Measurements from ENCODE around the gene SERPINB7. TPM values are rescaled to one million over a fixed set of nuclear protein-coding genes. Genes with fewer than 3 reads are reported as not detected.

The SERPINB7 gene
- polyA plus RNA-seq, 4 donors: 0.55 to 0.90 (median 0.65) TPM

DNA sequence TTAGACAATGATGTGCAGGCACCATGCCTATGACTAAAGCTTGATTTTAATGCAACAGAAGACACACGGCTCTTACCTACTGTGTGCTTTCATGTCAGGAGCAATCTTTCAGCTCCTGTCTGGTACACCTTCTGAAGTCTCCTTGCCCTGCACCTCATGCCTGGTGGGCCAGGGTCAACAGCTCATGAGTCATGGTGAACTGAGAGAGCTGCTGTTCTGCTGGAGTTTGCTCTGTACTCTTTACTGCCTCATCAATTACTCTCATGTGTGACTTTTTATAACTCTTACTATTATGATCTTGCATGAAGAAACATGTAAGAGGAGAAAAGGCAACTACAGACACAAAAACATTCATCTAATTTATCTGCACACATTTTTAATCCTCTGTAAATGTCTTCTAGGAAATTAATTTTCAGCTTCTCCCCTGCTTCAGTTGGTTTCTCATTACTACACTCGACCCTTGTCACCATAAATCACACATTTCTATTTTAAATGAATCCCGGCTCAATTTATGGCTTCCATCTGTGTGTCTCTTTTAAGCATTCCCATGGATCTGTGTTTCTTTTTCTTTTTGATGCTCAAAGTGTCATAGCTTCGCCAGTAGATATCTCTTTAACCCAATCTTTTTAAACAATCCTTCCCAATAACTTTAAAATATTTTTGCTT, 9.7 kb downstream of the SERPINB7 start:
- peak; percentile 23 to 54 (median 26) for DNase-seq (ENCODE audit: low read depth in 4 of 4, low spot score in 3 of 4)

DNA sequence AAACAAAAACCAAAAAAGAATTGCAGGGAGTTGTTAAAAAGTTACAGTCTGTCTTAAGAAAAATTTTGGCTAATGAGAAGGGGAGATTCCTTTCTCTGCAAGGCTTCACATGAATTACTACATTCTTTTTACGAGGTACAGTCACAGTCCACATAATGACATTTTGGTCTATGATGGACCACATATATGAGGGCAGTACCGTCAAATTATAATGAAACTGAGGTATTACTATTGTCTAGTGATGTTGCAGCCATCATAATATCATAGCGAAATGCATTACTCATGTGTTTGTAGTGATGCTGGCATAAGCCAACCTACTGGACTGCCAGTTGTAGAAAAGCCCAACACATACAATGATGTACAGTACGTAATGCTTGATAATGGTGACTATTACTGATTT, 12.5 kb downstream of the SERPINB7 start:
- no peak for DNase-seq (ENCODE audit: low read depth in 4 of 4, low spot score in 3 of 4)

DNA sequence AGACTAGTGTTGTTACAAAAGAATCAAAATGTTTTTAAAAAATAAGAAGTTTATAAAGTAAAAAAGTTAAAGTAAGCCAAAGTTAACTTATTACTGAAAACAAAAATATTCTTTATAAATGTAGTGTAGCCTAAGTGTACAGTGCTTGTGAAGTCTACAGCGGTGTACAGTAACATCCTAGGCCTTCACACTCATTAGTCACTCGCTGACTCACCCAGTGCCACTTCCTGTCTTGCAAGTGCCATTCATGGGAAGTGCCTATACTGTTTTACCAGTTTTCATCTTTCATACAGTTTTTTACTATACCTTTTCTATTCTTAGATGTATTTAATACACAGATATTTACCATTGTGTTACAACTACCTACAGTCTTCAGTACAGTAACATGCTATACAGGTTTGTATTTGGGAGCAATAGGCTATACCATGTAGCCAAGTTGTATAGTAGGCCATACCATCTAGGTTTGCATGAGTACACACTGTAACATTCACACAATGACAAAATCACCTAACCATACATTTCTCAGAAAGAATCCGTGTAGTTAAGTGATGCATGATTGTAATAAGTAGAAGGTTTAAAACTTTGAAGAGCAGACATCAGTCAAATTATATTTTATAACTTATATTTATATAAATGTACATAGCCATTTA, 13.4 kb downstream of the SERPINB7 start:
- DNase-seq (ENCODE audit: low read depth in 4 of 4, low spot score in 3 of 4): no peak

DNA sequence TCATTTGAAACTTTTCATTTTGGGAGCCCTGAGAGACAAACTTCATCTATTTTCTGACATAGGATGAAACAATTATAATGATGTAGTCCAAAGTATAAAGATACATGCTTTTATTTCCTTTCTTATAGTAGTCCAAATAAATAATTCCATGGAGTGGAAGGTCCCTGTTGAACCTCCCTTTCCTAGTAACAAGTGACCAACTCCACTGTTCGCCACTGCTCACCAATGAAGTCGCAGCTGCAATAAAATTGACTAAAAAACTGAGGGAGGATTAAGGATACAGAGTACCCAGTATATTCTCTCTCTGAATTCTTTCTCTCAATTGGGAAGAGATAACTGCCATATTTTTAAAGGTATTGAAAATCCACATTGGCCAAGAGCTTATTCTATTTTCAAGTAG, 14.1 kb downstream of the SERPINB7 start:
- no peak for DNase-seq (ENCODE audit: low read depth in 4 of 4, low spot score in 3 of 4)

DNA sequence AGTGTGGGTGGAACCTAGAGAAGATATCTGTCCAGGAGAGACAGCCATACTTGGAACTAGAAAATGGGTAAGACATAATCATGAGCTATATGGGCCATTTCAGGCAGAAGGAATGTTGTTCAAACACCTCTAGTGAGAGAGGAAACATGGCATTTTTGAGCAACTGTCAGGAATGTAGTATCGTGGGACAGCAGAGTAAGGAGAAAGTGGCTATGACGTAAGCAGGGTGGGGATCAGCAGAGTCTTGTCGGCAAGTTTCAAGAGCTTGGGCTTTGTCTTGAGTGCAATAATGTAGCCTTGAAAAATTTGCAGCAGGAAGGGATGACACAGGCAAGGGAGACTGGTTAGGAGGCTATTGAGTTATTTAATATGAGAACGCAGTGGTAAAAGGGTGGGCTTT, 20.4 kb downstream of the SERPINB7 start:
- no peak for DNase-seq (ENCODE audit: low read depth in 4 of 4, low spot score in 3 of 4)

DNA sequence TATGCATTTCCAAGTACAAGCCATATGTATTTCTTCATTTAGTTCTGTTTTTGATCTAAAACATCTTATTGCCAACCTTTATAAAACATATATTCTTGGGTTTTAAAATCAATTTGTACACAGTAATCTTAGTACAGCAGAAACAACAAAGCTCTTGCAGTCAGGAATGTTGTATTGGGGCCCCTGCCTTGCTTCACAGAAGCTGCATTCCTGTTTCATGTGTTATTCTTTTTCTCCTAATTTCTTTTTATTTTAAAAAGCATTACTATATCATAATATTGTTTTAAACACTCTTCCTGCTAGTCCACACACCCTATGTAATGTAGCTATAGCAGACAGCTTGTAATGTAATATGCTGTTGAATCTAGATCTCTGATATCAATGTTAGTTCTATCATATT, 24.0 kb downstream of the SERPINB7 start:
- no peak for DNase-seq (ENCODE audit: low read depth in 4 of 4, low spot score in 3 of 4)

- no peak for DNase-seq (ENCODE audit: low read depth in 4 of 4, low spot score in 3 of 4)
Observed at GRCh38 chr18:63801343-63801742, 26.1 kb downstream of the SERPINB7 start.

DNA sequence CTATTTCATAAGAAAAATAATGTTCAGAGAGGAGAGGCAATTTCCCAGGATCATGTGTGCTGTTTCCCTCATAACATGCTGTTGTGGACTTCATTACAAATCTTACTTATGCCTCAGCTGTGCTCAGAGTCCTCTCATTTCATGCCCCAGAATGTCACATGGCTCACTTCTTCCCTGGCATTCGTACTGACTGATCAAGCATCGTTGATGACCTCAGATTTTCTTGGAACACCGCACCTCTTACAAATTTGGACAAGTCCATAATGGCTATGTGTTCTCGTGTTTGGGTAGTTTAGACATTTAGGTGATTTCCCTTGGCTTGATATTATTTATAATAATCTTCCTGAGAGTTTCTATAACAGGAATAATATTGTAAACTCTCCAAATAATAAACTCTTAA, 32.9 kb downstream of the SERPINB7 start:
- no peak for DNase-seq (ENCODE audit: low read depth in 4 of 4, low spot score in 3 of 4)

DNA sequence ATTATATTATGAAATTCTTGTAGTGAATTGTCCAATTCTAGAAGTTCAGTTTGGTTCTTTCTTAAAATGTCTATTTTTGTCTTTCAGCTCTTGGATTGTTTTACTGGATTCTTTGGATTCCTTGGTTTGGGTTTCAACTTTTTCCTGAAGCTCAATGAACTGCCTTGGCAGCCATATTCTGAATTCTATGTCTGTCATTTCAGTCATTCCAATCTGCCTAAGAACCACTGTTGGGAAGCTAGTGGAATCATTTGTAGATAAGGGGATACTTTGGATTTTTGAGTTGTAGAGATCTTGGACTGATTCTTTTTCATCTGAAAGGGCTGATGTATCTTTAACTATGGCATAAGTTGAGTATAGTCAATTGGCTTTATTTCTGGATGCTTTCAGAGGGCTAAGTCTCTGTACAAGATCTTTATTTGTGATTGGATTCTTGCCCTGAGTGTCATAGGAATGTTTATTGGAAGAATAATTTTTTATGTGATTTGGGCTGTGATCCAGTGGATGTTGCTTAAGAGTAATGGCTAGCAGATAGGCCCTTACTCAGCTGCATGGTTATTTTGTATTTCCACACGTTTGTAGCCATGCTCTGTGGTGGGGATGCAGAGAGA, 42.3 kb downstream of the SERPINB7 start:
- no peak for DNase-seq (ENCODE audit: low read depth in 4 of 4, low spot score in 3 of 4)

DNA sequence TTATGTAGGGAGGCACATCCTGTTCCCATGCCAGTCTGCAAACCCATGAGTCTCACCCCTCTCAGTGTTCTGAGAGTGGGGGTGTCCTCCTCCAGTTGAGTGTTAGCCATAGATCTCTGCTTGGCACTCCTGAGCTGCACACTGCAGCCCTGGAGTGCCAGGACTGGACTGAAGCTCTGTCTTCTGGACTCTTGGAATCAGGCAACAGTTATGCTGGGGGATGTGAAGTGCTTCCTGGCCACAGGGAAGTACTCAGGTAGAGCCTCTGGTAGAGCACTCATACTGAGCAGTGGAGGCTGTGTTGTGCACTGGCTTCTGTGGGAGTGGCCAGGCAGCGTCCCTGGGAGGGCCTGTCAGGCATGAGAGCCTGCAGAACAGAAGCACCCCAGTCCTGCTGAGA, 43.0 kb downstream of the SERPINB7 start:
- no peak for DNase-seq (ENCODE audit: low read depth in 4 of 4, low spot score in 3 of 4)

GRCh38 chr18:63819786-63820185, 44.6 kb downstream of the SERPINB7 start:
- DNase-seq (ENCODE audit: low read depth in 4 of 4, low spot score in 3 of 4): no peak

- DNase-seq (ENCODE audit: low read depth in 4 of 4, low spot score in 3 of 4): no peak
Observed at GRCh38 chr18:63820694-63821093, 45.5 kb downstream of the SERPINB7 start.

GRCh38 chr18:63823516-63824219, 48.5 kb downstream of the SERPINB7 start:
- DNase-seq (ENCODE audit: low read depth in 4 of 4, low spot score in 3 of 4): no peak

DNA sequence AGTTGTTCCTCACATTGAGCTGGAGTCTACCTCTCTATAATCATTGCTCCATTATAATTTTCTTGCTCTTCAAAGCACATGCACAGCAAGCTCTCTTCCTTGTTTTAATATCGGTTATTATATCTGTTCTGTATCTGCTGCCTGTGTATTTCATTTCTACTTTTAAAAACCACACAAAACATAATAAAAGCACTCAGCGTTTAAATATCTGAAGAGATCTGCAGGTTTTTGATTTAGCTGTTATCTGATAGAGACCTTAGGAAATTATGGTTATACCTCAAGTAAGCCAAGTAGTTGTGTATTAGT, 49.0 kb downstream of the SERPINB7 start:
- no peak for DNase-seq (ENCODE audit: low read depth in 4 of 4, low spot score in 3 of 4)

DNA sequence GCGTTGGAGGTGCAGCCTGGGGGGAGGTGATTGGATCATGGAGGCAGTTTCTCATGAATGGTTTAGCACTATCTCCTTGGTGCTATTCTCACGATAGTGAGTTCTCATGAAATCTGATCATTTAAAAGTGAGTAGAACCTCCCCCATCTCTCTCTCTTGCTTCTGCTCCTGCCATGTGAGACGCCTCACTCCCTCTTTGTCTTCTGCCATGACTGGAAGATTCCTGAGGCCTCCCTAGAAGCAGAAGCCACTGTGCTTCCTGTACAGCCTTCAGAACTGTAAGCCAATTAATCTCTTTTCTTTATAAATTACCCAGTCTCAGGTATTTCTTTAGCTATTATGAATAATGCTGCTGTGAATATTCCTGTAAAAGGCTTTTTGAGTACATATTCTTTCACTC, 52.9 kb downstream of the SERPINB7 start:
- no peak for DNase-seq (ENCODE audit: low read depth in 4 of 4, low spot score in 3 of 4)

GRCh38 chr18:63828656-63829055, 53.4 kb downstream of the SERPINB7 start:
- no peak for DNase-seq (ENCODE audit: low read depth in 4 of 4, low spot score in 3 of 4)

GRCh38 chr18:63829886-63830285, 54.7 kb downstream of the SERPINB7 start:
- no peak for DNase-seq (ENCODE audit: low read depth in 4 of 4, low spot score in 3 of 4)

GRCh38 chr18:63831080-63831788, 56.0 kb downstream of the SERPINB7 start:
- no peak for DNase-seq (ENCODE audit: low read depth in 4 of 4, low spot score in 3 of 4)

DNA sequence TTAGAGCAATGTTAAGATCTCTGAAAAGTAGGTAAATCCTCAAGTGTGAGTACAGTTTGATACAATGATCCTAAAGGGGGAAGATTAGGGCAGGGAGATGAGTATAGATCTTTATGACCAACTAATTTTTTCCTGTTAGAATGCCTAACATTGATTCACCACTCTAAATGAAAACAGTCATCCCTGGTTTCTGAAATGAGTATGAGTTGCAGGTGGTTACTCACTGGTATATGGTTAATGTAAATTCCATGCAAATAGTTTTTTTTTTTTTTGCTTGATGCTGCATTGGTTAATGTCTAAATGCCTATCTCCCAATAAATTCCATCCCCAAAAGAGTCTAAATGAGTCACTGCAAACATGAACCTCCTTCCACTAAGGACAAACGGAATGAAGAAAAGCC, 57.3 kb downstream of the SERPINB7 start:
- DNase-seq (ENCODE audit: low read depth in 4 of 4, low spot score in 3 of 4): no peak

DNA sequence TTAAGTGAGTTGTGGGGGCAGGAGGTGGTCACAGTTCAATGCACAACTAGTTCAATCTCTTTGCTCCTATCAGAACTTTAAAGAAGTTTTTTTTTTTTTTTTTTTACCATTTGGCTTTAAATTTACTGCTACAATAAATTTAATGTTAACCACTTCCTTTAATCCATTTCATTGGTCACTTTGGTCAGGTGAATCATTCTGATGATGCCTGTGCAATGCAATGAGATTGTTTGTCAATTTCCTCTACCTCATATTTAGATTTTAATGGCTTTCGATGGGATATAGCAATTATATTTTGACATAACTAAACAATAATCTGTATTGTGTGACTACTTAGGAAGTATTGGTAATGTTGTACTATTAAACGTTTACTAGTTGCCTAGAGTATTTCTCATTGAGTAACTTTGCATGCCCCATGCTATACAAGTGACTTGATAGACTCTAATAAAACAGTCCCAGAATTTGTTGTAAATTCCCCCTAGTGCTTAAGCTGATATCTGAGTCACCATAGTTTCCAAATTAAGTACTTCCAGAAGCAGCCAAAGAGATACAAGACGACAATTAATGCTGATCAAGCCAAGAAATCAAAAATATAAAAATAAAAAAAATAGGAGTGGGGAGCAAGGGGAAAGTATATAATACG, 59.4 kb downstream of the SERPINB7 start:
- no peak for DNase-seq (ENCODE audit: low read depth in 4 of 4, low spot score in 3 of 4)

GRCh38 chr18:63836456-63836855, 61.2 kb downstream of the SERPINB7 start:
- no peak for DNase-seq (ENCODE audit: low read depth in 4 of 4, low spot score in 3 of 4)
